ENCODE measurements around the gene HS3ST3B1.

The HS3ST3B1 gene

DNA sequence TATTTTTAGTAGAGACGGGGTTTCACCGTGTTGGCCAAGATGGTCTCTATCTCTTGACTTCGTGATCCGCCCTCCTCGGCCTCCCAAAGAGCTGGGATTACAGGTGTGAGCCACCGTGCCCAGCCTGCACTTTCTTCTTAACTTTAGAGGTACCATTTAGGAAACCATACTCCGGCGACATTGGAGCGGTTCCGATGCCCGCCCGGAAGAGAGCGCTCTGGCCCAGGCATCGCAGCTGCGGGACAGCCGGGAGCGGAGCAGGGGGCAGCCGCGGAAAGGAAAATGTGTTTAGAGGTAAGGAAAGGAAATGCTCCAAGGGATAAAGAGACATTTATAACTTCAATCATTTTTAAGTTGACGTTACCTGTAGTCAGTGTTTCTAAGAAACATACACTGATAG lies 6.0 kb upstream of the HS3ST3B1 start:
- CTCF ChIA-PET = interaction anchor here (0.6 kb wide), 2 partner anchors 408 to 1196 kb away, joined by 3 to 4 read pairs; no protein-coding TSS in a partner anchor
- Histone ChIP-seq H3K9me3 (ENCODE audit: control insufficient read depth, insufficient read depth, low read depth, low read length) (no peaks in the 10 kb centered on the region), H3K4me1 (ENCODE audit: control insufficient read depth, insufficient read depth, low read length) (peaks cover 4% of the 10 kb centered on the region; the same call in 1 of the 2 replicates), H3K27ac (ENCODE audit: extremely low read depth, low read depth, low read length) (no peak overlapping the region), H3K4me3 (ENCODE audit: low read depth, low read length) (no peak overlapping the region), H3K36me3 (ENCODE audit: control insufficient read depth in 2 of 2, insufficient read depth in 1 of 2, low read length in 2 of 2) (no peaks in the 10 kb centered on the region)
- TF ChIP-seq ZNF785 (tag by site-specific recombination; IDR thresholded peaks at IDR 0.05) = no peak
- TF ChIP-seq IKZF3 (tag by site-specific recombination; IDR thresholded peaks at IDR 0.05) = no peak
- TF ChIP-seq, protein P1, sequence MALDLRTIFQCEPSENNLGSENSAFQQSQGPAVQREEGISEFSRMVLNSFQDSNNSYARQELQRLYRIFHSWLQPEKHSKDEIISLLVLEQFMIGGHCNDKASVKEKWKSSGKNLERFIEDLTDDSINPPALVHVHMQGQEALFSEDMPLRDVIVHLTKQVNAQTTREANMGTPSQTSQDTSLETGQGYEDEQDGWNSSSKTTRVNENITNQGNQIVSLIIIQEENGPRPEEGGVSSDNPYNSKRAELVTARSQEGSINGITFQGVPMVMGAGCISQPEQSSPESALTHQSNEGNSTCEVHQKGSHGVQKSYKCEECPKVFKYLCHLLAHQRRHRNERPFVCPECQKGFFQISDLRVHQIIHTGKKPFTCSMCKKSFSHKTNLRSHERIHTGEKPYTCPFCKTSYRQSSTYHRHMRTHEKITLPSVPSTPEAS (tag by site-specific recombination; IDR thresholded peaks at IDR 0.05) = no peak
- TF ChIP-seq ZNF560 (tag by site-specific recombination; IDR thresholded peaks at IDR 0.05; ENCODE audit: borderline replicate concordance) = no peak
- TF ChIP-seq ZNF473 (tag by site-specific recombination; IDR thresholded peaks at IDR 0.05) = no peak
- no peak for TF ChIP-seq FEZF1 (tag by site-specific recombination; IDR thresholded peaks at IDR 0.05)
- TF ChIP-seq, protein P2, sequence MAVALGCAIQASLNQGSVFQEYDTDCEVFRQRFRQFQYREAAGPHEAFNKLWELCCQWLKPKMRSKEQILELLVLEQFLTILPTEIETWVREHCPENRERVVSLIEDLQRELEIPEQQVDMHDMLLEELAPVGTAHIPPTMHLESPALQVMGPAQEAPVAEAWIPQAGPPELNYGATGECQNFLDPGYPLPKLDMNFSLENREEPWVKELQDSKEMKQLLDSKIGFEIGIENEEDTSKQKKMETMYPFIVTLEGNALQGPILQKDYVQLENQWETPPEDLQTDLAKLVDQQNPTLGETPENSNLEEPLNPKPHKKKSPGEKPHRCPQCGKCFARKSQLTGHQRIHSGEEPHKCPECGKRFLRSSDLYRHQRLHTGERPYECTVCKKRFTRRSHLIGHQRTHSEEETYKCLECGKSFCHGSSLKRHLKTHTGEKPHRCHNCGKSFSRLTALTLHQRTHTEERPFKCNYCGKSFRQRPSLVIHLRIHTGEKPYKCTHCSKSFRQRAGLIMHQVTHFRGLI (tag by site-specific recombination; IDR thresholded peaks at IDR 0.05) = no peak
- no peak for TF ChIP-seq WT1 (tag by site-specific recombination; IDR thresholded peaks at IDR 0.05)
- TF ChIP-seq ZNF830 (tag by site-specific recombination; IDR thresholded peaks at IDR 0.05; ENCODE audit: low read depth) = no peak
- POLR2A ChIA-PET = interaction anchor here (0.7 kb wide), 1 partner anchor 1245 kb away, joined by 3 read pairs; no protein-coding TSS in a partner anchor

DNA sequence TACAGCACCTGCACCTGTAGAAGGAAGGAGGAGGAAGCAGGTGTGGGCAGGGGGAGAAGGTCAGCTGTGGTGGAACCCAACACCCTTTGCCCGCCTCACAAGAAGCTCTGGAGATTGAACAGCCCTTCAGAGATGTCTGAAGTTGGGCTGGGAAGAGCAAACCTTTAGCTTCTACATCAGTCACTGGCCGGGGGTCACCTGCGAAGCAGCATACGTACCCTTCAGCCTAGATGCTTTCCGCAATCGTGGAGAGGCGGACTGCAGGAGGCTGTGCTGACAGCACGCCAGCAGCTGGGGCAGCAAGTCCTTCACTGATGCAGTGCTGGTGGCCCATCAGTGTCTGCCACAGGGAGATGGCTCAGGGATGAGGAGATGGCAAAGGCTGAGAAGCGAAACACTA lies 5.2 kb upstream of the HS3ST3B1 start:
- TF ChIP-seq, protein P3, sequence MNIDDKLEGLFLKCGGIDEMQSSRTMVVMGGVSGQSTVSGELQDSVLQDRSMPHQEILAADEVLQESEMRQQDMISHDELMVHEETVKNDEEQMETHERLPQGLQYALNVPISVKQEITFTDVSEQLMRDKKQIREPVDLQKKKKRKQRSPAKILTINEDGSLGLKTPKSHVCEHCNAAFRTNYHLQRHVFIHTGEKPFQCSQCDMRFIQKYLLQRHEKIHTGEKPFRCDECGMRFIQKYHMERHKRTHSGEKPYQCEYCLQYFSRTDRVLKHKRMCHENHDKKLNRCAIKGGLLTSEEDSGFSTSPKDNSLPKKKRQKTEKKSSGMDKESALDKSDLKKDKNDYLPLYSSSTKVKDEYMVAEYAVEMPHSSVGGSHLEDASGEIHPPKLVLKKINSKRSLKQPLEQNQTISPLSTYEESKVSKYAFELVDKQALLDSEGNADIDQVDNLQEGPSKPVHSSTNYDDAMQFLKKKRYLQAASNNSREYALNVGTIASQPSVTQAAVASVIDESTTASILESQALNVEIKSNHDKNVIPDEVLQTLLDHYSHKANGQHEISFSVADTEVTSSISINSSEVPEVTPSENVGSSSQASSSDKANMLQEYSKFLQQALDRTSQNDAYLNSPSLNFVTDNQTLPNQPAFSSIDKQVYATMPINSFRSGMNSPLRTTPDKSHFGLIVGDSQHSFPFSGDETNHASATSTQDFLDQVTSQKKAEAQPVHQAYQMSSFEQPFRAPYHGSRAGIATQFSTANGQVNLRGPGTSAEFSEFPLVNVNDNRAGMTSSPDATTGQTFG (tag by site-specific recombination; IDR thresholded peaks at IDR 0.05; ENCODE audit: borderline replicate concordance) = no peak
- TF ChIP-seq, protein P4, sequence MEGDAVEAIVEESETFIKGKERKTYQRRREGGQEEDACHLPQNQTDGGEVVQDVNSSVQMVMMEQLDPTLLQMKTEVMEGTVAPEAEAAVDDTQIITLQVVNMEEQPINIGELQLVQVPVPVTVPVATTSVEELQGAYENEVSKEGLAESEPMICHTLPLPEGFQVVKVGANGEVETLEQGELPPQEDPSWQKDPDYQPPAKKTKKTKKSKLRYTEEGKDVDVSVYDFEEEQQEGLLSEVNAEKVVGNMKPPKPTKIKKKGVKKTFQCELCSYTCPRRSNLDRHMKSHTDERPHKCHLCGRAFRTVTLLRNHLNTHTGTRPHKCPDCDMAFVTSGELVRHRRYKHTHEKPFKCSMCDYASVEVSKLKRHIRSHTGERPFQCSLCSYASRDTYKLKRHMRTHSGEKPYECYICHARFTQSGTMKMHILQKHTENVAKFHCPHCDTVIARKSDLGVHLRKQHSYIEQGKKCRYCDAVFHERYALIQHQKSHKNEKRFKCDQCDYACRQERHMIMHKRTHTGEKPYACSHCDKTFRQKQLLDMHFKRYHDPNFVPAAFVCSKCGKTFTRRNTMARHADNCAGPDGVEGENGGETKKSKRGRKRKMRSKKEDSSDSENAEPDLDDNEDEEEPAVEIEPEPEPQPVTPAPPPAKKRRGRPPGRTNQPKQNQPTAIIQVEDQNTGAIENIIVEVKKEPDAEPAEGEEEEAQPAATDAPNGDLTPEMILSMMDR (tag by site-specific recombination; IDR thresholded peaks at IDR 0.05) = no peak
- TF ChIP-seq ZNF354C (tag by site-specific recombination; IDR thresholded peaks at IDR 0.05; ENCODE audit: borderline replicate concordance, low read depth) = no peak
- no peak for TF ChIP-seq OSR2 (tag by site-specific recombination; IDR thresholded peaks at IDR 0.05)
- no peak for TF ChIP-seq ZNF16 (tag by site-specific recombination; IDR thresholded peaks at IDR 0.05; ENCODE audit: low read depth)
- TF ChIP-seq ZNF785 (tag by site-specific recombination; IDR thresholded peaks at IDR 0.05) = no peak
- TF ChIP-seq ZNF548 (tag by site-specific recombination; IDR thresholded peaks at IDR 0.05) = no peak
- no peak for TF ChIP-seq ZNF174 (tag by site-specific recombination; IDR thresholded peaks at IDR 0.05)
- TF ChIP-seq, protein P5, sequence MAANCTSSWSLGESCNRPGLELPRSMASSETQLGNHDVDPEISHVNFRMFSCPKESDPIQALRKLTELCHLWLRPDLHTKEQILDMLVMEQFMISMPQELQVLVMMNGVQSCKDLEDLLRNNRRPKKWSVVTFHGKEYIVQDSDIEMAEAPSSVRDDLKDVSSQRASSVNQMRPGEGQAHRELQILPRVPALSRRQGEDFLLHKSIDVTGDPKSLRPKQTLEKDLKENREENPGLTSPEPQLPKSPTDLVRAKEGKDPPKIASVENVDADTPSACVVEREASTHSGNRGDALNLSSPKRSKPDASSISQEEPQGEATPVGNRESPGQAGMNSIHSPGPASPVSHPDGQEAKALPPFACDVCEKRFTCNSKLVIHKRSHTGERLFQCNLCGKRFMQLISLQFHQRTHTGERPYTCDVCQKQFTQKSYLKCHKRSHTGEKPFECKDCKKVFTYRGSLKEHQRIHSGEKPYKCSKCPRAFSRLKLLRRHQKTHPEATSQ (tag by site-specific recombination; IDR thresholded peaks at IDR 0.05) = no peak
- TF ChIP-seq, protein P6, sequence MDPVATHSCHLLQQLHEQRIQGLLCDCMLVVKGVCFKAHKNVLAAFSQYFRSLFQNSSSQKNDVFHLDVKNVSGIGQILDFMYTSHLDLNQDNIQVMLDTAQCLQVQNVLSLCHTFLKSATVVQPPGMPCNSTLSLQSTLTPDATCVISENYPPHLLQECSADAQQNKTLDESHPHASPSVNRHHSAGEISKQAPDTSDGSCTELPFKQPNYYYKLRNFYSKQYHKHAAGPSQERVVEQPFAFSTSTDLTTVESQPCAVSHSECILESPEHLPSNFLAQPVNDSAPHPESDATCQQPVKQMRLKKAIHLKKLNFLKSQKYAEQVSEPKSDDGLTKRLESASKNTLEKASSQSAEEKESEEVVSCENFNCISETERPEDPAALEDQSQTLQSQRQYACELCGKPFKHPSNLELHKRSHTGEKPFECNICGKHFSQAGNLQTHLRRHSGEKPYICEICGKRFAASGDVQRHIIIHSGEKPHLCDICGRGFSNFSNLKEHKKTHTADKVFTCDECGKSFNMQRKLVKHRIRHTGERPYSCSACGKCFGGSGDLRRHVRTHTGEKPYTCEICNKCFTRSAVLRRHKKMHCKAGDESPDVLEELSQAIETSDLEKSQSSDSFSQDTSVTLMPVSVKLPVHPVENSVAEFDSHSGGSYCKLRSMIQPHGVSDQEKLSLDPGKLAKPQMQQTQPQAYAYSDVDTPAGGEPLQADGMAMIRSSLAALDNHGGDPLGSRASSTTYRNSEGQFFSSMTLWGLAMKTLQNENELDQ (tag by site-specific recombination; IDR thresholded peaks at IDR 0.05; ENCODE audit: low read depth) = no peak
- H3K27ac ChIP-seq (ENCODE audit: extremely low read depth, low read depth, low read length) = no peak overlapping the region
- ChIA-PET POLR2A (no interaction called here), CTCF (interaction anchor here (0.6 kb wide), 1 partner anchor 349 kb away, joined by 4 read pairs; no protein-coding TSS in a partner anchor)
- no peak overlapping the region for H3K4me3 ChIP-seq (ENCODE audit: low read depth, low read length)
- H3K9me3 ChIP-seq (ENCODE audit: control insufficient read depth, insufficient read depth, low read depth, low read length) = no peaks in the 10 kb centered on the region
- peaks cover 7% of the 10 kb centered on the region for H3K4me1 ChIP-seq (ENCODE audit: control insufficient read depth, insufficient read depth, low read length)
- H3K36me3 ChIP-seq (ENCODE audit: control insufficient read depth in 2 of 2, insufficient read depth in 1 of 2, low read length in 2 of 2) = no peaks in the 10 kb centered on the region
